ENCODE measurements around the gene CACNA1S.

Gene CACNA1S

DNA sequence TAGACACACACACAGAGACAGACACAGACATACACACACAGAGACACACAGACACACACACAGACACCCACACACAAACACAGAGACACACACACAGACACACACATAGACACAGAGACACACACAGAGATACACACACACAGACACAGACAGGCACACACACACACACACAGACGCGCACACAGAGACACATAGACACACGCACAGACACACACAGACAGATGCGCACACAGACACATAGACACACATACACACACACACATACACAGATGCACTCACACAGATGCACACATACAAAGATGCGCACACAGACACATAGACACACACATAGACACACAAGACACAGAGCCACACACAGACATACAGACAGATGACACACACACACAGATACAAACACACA, 104.7 kb downstream of the CACNA1S start:
- FAIRE-seq = no peak

DNA sequence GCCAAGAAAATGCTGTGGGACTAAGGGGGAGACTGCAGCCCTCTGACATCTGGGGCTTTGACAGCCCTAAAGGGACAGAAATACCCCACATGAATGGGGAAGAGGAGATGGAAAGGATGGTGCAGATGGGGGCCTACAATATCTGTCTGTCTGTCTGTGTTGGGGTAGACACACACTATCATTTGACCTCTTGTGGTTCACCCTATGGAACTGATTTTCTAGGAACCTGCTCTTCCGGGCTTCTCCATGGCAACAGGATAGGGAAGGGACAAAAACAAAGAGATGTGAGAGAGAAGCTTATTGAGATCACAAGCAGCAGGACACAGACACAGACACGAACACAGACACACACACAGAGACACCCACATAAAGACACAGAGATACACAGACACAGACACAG, 105.8 kb downstream of the CACNA1S start:
- FAIRE-seq = no peak

DNA sequence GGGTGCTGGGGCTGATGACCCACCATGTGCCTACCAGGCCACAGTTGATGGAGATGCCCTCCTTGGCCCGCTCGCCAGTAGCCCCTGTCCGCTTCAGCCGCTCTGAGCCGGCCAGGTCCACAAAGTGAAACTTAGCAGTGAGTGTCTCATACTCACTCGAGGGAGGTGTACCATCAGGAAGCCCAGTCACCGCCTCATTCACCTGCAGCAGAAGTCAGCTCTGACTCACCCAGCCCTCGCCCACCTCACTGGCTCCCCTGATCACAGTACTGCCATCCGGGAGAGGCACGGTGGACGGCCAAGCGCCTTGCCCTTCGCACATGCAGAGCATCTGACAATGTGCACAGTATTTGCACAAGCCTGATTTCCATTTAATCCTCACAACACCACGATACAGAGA, 107.5 kb downstream of the CACNA1S start:
- FAIRE-seq = no peak

DNA sequence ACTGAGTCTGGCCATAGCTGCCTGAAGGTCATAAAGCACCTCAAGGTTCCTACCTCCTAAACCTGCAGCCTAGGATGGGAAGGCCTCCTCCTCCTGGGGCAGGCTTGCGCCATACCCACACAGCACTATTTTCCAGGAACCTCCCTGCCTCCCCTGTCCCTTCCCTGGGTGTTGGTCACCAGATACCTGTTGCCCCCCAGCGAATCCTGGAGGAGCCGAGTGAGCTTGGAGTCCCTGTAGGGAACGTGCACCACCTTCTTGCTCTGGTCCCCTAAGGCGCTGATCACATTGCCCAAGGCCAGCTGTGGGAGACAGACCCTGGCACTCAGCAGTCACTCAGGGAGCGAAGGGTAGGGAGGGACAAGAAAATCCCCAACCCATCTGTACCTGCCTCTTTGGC, 108.1 kb downstream of the CACNA1S start:
- FAIRE-seq = no peak

DNA sequence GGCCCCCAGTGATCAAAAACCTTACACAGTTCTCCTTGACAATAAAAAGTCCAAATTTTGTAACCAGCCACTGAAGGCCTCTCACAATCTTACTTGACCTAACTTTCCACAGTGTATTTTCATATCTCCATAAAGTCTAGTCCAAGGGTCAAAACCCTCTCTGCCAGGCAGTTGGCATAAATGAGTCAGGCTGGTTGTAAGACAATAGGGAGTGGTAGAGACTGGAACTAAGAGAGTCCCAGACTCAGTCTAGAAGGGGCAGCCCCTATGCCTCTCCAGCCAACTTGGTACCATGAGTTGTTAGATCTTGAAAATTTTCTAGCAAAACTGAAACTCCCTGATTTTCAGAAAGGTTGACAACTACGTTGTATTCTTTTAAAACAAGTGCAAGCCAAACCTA, 109.7 kb downstream of the CACNA1S start:
- no peak for FAIRE-seq

DNA sequence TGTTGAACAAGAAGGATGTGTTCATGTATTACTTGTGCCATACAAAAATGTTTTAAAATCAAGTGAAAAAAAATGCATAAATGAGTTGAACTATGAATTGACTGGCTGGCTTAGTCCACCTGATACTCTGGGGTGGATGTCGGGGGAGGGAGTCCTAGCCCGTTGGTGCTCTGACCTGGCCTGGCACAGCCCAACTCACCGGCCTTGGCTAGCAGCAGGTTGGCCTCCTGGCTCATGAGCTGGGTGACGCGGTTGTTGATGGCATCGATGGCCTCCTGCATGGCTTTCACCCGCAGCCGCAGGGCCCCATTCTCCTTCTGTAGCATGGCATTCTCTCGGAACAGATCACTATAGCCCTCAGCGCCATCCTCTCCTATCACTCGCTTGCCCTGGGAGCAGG, 110.3 kb downstream of the CACNA1S start:
- no peak for FAIRE-seq

DNA sequence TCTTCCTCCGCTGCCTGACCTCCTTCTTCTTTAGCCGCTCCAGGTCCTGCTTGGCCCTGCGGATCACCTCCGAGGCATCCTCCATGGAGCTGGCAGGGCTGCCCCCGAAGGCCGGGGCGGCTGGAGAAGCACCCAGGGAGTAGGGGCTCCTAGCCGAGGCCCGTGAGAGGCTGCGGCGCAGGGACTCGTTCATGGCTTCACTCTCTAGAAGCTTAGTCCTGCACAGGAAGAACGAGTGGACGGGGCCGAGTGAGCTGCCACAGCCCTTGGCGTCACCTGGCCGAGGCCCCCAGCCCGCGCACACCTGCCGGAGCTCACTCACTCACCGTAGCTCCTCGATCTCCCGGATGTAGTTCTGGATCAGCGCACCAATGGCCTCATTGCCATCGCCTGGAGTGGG, 111.8 kb downstream of the CACNA1S start:
- no peak for FAIRE-seq

DNA sequence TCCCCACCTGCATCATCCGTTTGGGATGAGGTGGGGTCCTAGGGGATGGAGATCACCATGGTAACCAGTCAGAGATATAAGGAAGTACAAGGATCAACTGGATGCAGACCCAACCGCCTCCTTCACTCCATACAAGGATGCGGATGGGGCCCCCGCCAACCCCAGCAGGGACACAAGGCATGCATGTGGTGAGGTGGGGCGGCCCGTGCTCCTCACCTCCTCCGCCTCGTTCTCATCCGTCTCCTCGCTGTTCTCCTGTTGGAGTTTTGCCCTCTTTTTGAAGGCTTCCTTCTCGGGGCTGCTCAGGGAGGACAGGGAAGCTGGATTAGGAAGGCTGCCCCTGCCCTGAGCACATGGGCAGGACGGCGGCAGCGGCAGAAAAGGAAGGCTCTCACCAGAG, 112.6 kb downstream of the CACNA1S start:
- no peak for FAIRE-seq

DNA sequence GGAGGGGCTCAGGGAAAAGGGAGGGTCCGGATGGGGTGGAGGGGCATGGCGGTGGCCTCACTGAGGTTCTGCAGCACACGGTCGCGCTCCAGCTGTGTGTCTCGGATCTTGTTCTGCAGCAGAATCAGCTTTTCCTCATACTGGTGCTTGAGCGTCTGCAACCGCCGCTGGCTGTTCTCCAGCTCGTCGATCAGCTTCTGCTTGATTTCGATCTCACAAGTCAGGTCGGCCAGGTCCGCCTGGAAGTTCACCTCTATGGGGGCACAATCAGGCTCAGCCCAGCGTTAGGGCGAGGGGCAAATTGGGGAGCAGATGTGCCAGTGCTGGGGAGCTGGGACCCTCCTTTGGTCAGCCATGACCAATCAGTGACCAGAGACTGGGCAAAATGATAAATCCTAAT, 113.9 kb downstream of the CACNA1S start:
- no peak for FAIRE-seq

DNA sequence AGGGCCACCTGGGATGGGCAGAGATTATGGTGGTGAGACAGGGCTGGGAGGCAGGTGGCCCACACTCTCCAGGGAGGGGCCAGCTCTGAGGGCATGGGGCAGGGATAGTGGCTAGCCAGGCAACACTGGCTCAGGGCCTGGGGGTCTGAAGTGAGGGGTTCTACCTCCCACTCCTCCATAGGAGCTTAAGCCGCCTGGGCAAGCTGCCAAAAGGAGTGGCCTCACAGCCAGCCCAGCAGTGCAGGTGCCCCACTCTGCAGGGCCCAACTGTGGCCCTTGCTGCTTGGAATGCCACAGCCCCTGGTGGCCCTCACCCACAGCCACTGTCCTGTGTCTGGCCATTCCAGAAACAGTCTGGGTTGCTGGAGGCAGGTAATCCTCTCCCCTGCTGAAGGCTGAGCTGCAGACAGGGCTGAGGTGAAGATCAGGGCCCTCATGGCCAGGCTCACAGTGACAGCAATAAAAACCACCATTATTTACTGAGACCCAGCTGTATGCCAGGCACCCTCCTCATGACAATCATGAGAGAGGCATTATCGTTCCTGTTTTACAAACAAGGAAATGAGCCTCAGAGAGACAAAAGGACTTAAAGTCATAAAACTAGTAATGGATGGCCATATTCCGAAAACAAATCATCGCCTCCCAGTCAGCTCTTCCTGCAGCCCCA, 119.7 kb downstream of the CACNA1S start:
- FAIRE-seq = no peak

DNA sequence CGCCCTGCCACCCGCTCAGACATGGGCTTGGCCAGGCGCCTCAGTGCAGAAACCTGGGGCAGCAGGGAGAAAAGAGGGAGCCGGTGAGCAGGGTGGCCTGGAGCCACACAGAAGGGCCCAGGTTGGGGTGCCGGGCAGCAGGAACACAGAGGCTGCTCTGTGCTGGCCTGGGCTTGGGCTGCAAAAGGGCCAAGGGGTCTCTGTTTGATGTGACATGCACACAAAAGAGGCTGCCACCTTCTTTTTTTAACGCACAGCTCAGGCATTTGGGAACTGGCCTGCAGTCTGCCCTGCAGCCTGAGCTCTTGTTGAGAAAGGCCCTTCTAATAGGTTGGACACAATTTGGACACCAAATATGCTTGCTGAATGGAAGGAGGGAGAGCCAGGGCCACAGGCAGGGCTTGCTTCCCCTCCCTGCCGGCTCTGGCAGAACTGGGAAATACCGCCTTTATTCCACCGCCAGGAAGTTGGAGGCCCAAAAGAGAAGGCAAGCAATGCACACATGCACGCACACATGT, 121.1 kb downstream of the CACNA1S start:
- no peak for FAIRE-seq

DNA sequence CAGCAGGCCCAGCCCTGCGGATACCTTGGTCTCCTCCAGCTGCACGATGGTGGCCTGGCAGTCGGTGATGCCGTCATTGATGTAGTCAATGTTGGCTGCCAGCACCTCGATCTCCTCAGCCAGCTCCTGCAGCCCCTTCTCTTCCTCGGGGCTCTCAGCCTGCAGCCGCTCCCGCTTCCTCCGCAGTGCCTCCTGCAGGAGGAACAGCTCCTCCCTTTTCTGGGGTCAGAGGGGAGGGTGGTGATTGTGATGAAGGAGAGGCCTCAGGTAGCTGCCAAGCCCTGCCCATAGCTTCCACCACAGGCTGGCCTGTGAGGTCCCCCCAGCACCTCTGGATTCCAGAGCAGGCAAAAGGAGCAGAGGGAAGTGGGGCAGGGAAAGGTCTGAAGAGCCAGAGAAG, 122.1 kb downstream of the CACNA1S start:
- FAIRE-seq = no peak
